ENCODE results near the gene MED9.
"Not testable (repeated sequence)": the region's sequence is repeated elsewhere in the genome, so short reads cannot be mapped to it uniquely, and the experiment has no call there.

Gene MED9

DNA sequence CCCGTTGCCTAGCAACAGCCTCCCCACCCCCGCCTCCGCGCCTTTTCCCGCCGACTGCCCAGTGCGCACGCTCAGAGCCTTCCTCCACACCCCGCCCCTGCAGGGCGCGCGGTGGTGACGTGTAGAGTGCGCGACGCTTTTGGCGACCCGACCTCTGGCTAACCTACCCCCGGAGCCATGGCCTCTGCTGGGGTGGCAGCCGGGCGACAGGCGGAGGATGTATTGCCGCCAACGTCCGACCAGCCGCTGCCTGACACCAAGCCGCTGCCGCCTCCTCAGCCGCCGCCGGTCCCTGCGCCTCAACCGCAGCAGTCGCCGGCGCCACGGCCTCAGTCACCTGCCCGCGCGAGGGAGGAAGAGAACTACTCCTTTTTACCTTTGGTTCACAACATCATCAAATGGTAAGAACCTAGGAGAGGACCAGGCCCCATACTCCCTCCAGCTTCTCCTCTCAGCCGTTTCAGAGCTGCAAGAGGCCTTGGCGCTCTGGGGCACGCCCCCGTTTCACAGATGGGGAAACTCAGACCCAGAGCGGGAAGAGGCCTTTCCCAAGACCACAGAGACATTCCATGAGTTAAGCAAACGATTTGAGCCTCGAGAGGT, at the start of gene MED9:
Gene MED9 (plus strand): TSS at position 136 of the 603 bp plus-strand sequence. CDS start 42 bp downstream, at position 178.
- DNase-seq: peak; percentile 90

DNA sequence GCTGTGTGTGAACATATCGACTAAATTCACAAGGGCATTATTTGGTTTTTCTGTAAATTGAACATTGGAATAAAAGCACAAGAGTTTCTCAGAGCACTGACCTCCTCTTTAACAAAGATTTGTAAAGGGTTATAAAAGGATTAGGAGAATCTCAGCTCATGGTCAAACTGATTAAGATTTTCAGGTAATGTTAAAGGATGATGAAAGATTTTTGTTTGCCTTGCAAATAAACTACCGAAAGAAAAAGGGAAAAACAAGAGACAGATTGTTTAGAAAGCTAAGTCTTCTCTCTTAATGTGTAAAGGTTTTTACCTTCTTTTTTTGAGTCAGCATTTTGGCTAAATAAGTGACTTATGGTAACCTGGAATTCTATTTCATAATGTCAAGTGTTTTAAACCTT, 47.6 kb upstream of the MED9 start:
- no peak for DNase-seq

DNA sequence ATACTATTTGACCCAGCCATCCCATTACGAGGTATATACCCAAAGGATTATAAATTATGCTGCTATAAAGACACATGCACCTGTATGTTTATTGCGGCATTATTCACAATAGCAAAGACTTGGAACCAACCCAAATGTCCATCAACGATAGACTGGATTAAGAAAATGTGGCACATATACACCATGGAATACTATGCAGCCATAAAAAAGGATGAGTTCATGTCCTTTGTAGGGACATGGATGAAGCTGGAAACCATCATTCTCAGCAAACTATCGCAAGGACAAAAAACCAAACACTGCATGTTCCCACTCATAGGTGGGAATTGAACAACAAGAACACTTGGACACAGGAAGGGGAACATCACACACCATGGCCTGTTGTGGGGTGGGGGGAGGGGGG, 45.9 kb upstream of the MED9 start:
- DNase-seq: not testable (repeated sequence)

DNA sequence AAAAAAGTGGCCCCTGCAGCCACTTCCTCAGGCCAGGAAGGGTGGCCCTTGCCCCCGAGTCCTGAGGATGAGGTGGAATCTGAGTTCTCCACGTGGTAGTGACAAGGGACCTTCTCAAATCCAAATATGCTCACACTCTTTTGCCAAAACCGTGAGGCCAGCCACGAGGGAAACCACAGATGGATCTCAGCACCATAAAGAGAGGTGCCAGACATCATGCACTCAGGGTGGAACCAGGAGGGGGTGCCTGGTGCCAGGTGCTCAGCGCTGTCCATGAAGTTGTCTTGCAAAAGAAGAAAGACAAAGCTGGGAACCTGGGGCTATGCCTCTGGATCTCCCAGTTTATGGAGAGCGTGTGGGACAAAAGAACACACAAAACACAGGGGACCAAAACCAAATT, 45.2 kb upstream of the MED9 start:
- DNase-seq: no peak

DNA sequence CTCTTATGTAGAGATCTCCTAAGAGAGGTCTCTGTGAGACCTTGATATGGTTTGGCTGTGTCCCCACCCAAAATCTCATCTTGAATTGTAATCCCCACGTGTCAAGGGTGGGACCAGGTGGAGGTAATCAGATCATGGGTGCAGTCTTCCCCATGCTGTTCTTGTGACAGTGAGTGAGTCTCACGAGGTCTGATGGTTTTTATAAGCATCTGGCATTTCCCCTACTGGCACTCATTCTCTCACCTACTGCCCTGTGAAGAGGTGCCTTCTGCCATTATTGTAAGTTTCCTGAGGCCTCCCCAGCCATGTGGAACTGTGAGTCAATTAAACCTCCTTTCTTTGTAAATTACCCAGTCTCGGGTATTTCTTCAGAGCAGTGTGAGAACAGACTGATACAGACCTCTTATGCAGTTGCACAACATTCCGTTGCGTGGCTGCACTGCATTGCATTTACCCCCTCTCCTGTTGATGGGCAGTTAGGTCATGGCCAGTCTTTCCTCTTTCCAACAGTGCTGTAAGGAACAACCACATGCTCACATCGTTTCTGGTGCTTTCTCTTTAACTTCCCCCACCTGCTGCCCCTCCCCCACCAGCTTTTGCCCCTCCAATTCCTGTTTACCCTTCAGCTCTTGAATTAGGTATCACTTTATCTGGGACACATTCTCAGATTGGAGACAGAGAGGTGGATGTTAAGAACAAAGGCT, 43.6 kb upstream of the MED9 start:
- DNase-seq: no peak

DNA sequence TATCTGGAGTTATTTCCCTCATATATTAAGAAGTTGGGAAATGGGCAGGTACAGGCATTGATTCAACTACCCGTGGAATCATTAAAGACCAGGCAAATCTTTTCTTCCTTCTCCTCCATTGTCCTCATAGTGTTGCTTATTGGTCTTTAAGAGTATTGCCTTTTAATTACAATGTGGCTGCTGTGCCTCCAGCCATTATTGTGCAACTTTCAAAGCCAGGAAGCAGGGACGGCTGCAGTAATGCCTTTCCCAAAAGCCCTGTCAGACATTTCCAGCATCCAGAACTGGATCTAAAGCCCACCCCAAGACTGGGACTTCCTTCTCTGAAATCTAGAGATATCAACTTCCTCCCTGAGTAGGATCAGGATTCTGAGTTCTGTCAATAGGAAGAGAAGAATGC, 42.3 kb upstream of the MED9 start:
- DNase-seq: no peak

DNA sequence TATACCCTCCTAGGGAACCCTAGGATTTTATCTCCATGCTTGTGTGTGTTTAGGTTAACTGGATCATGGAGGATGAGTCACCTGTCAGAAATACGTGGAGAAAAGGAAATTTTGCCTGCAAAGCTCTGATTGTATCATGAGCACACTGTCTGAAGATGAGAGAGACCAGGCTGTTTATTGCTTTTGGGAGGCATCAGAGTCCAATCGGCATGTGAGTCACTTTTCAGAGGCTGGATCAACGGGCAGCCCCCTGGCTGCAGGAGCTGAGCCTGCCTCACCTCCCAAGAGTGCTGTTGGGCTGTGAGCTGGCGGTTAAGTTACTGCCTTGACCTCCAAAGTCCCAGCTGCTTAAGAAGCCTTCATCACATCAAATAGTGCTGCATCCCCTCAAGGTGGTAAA, 41.5 kb upstream of the MED9 start:
- no peak for DNase-seq

GRCh38 chr17:17437461-17437860, 39.3 kb upstream of the MED9 start:
- no peak for DNase-seq

DNA sequence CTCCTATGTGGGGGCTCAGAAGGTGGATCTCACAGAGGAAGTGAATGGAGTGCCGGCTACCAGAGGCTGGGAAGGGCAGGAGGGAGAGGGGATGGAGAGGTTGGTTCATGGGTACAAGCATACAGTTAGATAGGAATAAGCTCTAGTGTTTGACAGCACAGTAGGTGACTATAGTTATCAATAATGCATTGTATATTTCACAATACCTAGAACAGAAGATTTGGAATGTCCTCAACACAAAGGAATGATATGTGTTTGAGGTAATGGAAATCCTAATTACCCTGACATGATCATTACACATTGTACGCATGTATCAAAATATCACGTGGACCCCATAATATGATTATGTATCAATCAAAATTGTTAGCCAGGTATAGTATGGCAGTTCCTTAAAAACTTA, 38.9 kb upstream of the MED9 start:
- no peak for DNase-seq

GRCh38 chr17:17440010-17440843, 36.6 kb upstream of the MED9 start:
- DNase-seq: peak; percentile 76

DNA sequence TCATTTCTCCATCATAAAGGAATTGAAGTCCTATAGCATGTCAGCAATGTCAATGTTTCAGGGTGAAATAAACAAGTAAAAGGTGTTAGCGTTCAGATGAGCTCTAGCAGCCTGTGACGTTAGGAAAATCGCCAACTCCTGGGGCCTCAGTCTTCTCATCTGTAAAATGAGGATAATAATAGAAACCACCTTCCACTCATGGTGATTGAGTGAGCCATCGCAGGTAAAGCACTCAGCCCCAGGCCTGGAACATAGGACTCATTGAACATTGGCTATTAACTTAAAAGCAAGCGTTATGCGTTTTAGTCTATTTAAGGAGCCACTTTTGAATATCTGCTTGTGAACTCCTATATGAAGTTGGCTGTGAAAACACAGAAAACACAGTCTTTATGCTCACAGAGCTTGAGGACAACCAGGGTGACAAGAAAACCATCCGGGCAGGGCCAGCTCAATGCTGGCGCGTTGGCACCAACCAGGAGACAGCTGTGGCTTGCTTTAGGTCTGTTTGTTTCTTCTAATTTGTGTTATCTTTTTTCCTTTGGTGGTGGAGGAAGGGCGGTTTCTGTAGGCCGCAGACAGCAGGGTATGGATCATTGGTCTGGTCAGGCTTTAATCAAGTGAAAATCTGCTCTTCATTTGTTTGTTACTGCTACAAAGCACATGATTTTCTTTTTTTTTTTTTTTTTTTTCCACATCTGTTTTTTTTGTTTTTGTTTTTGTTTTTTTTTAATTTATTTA, 35.7 kb upstream of the MED9 start:
- DNase-seq: no peak

- DNase-seq: no peak
Observed at GRCh38 chr17:17443173-17443572, 33.6 kb upstream of the MED9 start.

GRCh38 chr17:17445296-17445924, 31.4 kb upstream of the MED9 start:
- no peak for DNase-seq

- no peak for DNase-seq
Observed at GRCh38 chr17:17445925-17446665, 30.7 kb upstream of the MED9 start.

DNA sequence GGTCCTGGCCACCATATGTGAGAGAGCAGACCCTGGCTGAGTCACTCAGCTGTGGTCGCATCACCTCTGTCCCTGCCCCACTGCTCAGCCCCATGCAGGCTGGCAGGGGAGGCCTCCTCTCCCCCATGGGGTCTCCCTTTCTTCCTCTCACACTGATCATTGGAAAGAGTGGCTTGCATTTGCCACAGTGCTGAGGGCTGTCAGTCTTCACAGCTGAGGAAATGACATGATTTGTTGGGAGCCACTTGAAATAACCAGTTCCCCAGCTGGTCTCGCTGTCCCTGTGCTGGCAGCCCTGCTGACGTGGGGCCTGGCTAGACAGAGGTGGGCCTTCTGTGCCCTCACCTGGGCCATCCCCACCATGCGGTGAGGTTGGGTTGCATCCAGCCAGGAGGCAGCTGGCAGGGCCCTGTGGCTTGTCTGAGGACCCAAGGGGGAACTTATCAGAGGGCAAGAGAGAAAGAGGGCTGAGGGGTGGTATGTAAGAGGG, 30.1 kb upstream of the MED9 start:
- DNase-seq: no peak

- DNase-seq: no peak
Observed at GRCh38 chr17:17447264-17447663, 29.5 kb upstream of the MED9 start.

DNA sequence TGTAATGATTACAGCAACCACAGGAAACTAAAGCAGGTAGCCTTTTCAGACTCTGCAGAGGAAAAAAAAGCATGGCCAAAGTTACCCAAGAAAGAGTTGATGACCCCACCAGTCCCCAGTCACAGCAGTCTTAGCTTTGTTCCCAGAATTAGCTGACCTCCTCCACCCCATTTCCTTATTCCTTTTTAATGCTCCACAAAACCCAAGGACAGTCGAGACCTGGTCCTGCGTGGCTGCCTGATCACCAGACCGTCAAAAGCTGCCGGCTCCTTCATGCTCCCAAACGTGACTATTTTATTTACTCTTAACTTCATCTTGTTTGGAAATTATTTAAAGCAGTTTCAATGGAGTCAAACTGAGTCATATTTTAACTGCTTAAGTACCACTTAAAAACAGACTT, 28.7 kb upstream of the MED9 start:
- no peak for DNase-seq

GRCh38 chr17:17448723-17449122, 28.1 kb upstream of the MED9 start:
- DNase-seq: no peak

DNA sequence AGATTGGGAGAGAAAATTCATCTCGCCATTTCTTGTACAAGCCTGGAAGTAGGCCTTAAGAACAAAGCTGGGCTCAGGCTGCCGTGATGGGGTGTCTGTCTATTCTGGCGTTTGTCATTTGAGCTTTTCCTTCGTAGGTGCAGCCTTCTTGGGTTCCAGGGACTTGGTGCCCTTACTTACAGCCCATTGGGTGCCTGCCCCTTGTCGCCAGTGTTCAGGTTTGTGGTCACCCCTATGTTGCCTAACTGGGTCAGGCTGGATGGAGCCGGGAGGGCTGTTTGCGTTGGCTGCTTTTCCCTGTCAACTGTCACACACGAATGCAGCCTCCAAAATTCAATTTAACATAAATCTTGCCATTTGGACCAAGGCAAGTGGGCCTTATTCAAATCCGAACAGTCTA, 23.7 kb upstream of the MED9 start:
- no peak for DNase-seq

DNA sequence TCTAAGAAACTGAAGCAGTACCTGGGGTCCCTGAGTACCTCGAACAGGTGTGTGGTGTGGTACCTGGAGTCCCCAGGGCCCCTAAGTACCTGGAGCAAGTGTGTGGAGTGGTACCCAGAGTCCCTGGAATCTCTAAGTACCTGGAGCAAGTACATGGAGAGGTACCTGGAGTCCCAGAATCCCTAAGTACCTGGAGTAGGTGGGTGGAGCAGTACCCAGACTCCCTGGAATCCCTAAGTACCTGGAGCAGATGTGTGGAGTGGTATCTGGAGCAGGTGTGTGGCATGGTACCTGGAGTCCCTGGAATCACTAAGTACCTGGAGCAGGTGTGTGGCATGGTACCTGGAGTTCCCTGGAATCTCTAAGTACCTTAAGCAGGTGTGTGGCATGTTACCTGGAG, 22.5 kb upstream of the MED9 start:
- no peak for DNase-seq

DNA sequence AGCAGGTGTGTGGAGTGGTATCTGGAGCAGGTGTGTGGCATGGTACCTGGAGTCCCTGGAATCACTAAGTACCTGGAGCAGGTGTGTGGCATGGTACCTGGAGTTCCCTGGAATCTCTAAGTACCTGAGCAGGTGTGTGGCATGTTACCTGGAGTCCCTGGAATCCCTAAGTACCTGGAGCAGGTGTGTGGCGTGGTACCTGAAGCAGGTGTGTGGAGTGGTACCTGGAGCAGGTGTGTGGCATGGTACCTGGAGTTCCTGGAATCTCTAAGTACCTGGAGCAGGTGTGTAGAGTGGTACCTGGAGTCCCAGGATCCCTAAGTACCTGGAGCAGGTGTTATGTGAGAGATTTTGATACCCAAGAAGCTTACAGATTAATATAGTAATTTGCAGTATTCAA, 22.1 kb upstream of the MED9 start:
- not testable (repeated sequence) for DNase-seq

GRCh38 chr17:17455173-17455572, 21.6 kb upstream of the MED9 start:
- DNase-seq: no peak

All from CD4-positive, alpha-beta T cell treated with Interleukin-4 for 4 hours (primary cell).